ENCODE data around the gene MRTFB.

Gene MRTFB

GRCh38 chr16:14307527-14308367, 236.6 kb downstream of the MRTFB start:
- DNase-seq (ENCODE audit: low read depth in 2 of 2): no peak

- DNase-seq (ENCODE audit: low read depth in 2 of 2): no peak
These were observed 237.2 kb downstream of the MRTFB start for GRCh38 chr16:14308368-14308723.

GRCh38 chr16:14309001-14309886, 238.1 kb downstream of the MRTFB start:
- no peak for DNase-seq (ENCODE audit: low read depth in 2 of 2)

GRCh38 chr16:14309906-14310305, 238.8 kb downstream of the MRTFB start:
- no peak for DNase-seq (ENCODE audit: low read depth in 2 of 2)

GRCh38 chr16:14310519-14310991, 239.4 kb downstream of the MRTFB start:
- DNase-seq (ENCODE audit: low read depth in 2 of 2): no peak

- DNase-seq (ENCODE audit: low read depth in 2 of 2): no peak
These were observed 243.0 kb downstream of the MRTFB start for GRCh38 chr16:14314116-14314515.

- DNase-seq (ENCODE audit: low read depth in 2 of 2): no peak
These were observed 244.7 kb downstream of the MRTFB start for GRCh38 chr16:14315683-14316320.

Measured in stimulated activated CD4-positive, alpha-beta T cell treated with anti-CD3 and anti-CD28 coated beads, Interleukin-1b, Interleukin-23, amount 100 ng/mL, for 4 hours (primary cell).